ENCODE results near the gene PAX5.

The PAX5 gene

GRCh38 chr9:36960575-36960955, 73.5 kb downstream of the PAX5 start:
- no peak for DNase-seq (ENCODE audit: low spot score)

GRCh38 chr9:36959681-36960574, 74.1 kb downstream of the PAX5 start:
- no peak for DNase-seq (ENCODE audit: low spot score)

GRCh38 chr9:36956908-36957307, 77.2 kb downstream of the PAX5 start:
- no peak for DNase-seq (ENCODE audit: low spot score)

GRCh38 chr9:36950389-36950788, 83.7 kb downstream of the PAX5 start:
- no peak for DNase-seq (ENCODE audit: low spot score)

GRCh38 chr9:36949466-36949865, 84.6 kb downstream of the PAX5 start:
- no peak for DNase-seq (ENCODE audit: low spot score)

- no peak for DNase-seq (ENCODE audit: low spot score)
Measured at GRCh38 chr9:36948051-36948450, 86.0 kb downstream of the PAX5 start.

GRCh38 chr9:36946653-36947052, 87.4 kb downstream of the PAX5 start:
- no peak for DNase-seq (ENCODE audit: low spot score)

- no peak for DNase-seq (ENCODE audit: low spot score)
Measured at GRCh38 chr9:36945999-36946398, 88.1 kb downstream of the PAX5 start.

GRCh38 chr9:36942891-36943290, 91.2 kb downstream of the PAX5 start:
- no peak for DNase-seq (ENCODE audit: low spot score)

GRCh38 chr9:36941441-36941840, 92.6 kb downstream of the PAX5 start:
- DNase-seq (ENCODE audit: low spot score), result no peak

- DNase-seq (ENCODE audit: low spot score), result no peak
Measured at GRCh38 chr9:36940881-36941280, 93.2 kb downstream of the PAX5 start.

- DNase-seq (ENCODE audit: low spot score), result no peak
Measured at GRCh38 chr9:36940500-36940853, 93.6 kb downstream of the PAX5 start.

GRCh38 chr9:36939655-36940499, 94.2 kb downstream of the PAX5 start:
- no peak for DNase-seq (ENCODE audit: low spot score)

GRCh38 chr9:36939214-36939613, 94.9 kb downstream of the PAX5 start:
- no peak for DNase-seq (ENCODE audit: low spot score)

GRCh38 chr9:36938617-36939016, 95.5 kb downstream of the PAX5 start:
- DNase-seq (ENCODE audit: low spot score), result no peak

GRCh38 chr9:36937951-36938350, 96.1 kb downstream of the PAX5 start:
- DNase-seq (ENCODE audit: low spot score), result no peak

GRCh38 chr9:36937346-36937745, 96.7 kb downstream of the PAX5 start:
- no peak for DNase-seq (ENCODE audit: low spot score)

GRCh38 chr9:36936498-36936831, 97.6 kb downstream of the PAX5 start:
- DNase-seq (ENCODE audit: low spot score), result no peak

- DNase-seq (ENCODE audit: low spot score), result no peak
Measured at GRCh38 chr9:36935768-36936497, 98.1 kb downstream of the PAX5 start.

GRCh38 chr9:36935332-36935731, 98.7 kb downstream of the PAX5 start:
- DNase-seq (ENCODE audit: low spot score), result no peak

GRCh38 chr9:36934478-36935065, 99.5 kb downstream of the PAX5 start:
- DNase-seq (ENCODE audit: low spot score), result no peak

- no peak for DNase-seq (ENCODE audit: low spot score)
Measured at GRCh38 chr9:36933676-36934215, 100.3 kb downstream of the PAX5 start.
